NCI-H1092 (cell line): ENCODE measurements around the gene RGS6.

Source experiments
- DNase-seq: peaks from one replicate; lab custom pipeline; 2025; lab: John Stamatoyannopoulos, UW

Gene RGS6

DNA sequence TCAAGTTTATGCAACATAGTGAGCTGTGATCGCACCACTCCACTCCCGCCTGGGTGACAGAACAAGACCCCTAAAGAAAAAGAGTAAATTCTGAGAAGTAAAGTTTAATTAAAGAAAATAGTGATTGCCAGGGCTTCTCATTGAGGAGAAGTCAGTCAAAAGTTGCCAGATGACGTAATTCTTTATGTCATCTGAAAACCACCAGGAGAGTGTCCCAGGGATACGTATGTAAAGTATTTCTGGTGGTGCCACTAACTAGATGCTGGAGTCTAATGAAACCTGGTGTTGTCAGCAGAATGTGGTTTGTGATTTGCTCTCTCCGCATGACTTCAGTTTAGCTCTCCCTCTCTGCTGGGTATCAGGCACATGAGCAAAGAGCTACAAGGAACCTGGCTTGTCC lies 569.2 kb downstream of the RGS6 start:
- no peak for DNase-seq

DNA sequence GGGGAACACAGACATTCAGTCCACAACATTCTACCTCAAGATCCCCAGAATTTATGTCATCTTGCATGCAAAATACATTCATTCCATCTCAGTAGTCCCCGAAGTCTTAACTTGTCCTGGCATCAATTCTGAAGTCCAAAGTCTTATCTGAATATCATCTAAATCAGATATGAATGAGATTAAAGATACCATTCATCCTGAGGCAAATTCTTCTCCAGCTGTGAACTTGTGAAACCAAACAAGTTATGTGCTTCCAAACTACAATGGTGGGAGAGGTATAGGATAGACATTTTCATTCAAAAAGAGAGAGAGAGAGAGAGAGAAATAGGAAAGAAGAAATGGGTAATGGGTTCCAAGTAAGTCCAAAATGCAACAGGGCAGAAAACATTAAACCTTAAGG lies 571.0 kb downstream of the RGS6 start:
- no peak for DNase-seq

- DNase-seq, result no peak
Observed at GRCh38 chr14:72503696-72504368, 571.6 kb downstream of the RGS6 start.

DNA sequence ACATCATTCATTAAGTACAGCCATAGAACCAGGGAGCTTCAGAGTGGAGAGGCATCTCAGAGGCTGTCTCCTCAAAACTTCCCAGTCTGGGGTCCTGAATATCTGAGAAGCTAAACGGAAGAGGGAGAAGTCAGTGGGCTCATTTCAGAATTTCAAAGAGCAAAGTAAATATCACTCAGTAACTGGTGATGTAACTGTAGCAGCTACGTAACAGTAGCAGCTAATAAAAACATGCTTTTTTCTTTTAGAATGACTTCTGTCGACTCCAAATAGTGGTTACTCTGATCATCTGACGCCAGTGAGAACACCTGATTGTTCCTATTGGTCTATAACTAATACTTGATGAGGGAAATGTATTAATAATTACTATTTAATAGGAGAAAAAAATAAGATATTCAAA lies 578.3 kb downstream of the RGS6 start:
- no peak for DNase-seq

GRCh38 chr14:72512281-72512680 lies 580.1 kb downstream of the RGS6 start:
- DNase-seq, result no peak

DNA sequence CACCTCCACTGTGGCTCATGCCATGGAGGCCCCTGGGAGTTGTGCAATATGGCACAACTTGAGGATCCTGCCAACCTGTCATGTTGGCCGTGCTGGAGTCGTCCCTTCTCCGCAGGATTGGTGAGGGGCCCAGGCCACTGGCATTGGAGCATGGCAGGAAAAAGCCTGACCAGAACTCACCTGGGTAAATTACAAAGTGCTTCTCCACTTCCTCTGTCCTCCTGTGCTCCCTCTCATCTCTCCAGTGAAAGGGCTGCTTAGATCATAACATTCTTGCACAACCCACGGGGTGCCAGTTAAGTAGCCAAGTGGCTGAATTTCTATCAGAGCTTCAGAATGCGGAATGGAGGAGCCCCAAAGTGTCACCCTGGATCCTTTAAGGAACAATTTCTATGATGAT lies 580.7 kb downstream of the RGS6 start:
- no peak for DNase-seq

DNA sequence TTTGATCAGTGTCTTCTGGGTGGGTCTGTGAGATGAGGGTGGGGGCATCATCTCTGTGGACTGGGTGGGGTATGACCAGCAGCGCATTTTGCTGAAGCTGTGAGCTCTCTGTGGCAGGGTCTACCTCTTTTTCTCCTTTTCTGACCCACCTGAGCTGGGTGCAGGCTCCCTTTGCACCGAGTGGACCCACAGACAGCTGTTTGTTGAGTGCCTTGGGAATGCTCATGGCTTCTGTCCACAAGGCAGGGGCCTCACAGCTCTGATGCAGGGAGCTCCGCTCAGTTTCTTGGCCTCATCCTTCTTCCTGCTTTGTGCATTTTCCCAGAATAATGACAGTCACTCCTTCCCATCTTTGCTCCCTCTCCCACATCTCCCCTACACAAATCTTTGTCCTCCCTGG lies 581.1 kb downstream of the RGS6 start:
- no peak for DNase-seq

DNA sequence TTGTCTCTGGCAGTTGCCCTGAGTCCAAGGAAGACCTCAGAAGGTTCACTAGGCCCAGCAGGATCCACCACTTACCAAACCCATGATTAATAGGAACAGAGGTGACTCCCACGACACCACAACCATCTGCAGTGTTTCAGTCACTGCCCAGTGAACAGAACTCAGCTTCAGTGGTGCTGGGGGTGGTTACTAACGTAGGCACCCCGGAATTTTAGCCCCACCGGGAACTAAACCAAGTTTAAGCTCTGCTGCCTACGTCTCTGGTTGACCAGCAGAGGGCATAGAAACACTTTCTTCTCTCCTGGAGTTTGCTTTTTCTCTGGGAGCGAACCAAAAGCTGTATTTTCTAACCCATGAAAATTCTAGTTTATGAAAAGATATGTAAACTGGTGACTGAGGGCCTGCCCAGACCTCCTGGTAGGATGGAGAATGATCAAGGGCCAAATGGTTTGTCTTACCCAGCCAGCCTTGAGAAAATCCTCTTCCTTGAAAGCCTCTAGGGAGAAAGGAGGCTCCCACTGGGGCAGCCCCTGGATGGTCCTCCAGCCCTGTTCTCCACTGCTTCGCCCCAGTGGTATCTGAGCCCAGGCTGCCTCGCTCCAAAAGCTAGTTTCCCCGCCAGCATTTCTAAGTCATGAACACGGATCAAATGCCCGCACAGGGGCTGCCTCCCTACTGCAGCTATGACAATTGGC lies 581.9 kb downstream of the RGS6 start:
- DNase-seq, result no peak

GRCh38 chr14:72514660-72515025 lies 582.4 kb downstream of the RGS6 start:
- no peak for DNase-seq

GRCh38 chr14:72515779-72516770 lies 583.8 kb downstream of the RGS6 start:
- DNase-seq, result no peak

DNA sequence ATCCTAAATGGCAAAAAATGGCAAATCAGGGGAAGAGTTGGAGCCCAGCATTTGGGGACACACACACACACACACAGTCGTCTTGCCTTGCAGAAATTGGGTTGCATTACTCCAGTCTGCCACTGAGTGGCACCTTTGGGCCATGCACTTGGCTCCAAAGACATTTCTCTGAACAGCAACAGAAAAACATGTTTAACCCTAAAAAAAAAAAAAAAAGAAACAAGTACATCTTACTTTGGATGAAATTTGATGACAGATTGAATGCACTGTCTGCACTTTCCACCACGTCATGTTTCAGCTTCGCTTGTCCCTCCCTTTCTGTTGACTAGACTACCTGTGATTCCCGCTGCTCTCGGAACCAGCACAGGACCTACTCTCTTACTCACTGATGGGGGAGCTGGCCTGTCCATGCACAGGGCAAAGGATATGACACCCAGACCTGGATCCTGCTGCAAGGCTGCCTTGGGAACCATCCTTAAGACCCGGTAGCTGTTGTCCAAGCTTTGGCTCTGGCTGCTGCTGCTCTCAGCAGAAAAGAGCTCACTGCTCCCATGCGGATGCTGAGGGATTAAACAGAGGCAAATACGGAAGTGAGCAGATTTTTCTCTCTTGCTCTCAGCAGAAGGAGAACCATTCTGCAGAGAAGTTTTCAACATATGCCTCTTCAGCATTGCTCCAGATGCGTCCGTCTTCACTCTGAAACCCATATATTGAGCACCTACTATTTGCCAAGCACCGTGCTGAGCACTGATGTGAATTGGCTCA lies 584.9 kb downstream of the RGS6 start:
- peak; percentile 56 for DNase-seq

DNA sequence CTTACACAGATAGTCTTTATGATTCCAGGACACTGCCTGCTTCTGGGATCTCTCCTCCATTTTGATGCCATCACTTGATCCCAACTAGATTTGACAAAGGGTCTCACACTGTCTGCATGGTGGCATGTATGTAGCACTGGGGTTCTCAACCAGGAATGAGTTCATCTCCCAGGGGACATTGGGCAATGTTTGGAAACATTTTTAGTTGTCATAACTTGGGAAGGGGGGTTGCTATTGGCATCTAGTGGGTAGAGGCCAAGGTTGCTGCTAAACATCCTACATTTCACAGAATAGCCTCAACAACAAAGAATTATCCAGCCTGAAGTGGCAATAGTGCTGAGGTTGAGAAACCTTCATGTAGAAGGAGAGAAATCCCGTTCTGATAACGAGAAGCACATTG lies 585.5 kb downstream of the RGS6 start:
- DNase-seq, result no peak

GRCh38 chr14:72518809-72519377 lies 586.7 kb downstream of the RGS6 start:
- no peak for DNase-seq

DNA sequence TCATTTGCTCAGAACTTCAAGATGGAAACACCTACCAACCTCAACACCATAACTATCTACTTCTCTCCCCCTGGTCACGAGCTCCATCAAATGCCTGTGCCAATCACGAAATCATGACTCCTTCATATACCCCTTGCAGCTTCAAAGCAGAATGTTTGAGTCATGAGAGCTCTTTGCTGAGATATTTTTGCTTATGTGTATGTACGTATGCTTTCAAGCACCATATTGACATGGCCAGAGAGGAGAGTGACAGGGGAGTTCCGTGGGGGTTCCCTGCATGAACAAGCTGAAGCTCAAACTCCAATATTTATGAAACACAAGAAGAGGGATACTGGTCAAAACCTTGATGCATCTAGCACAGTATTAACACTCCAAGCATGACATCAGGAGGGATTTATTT lies 587.3 kb downstream of the RGS6 start:
- no peak for DNase-seq

GRCh38 chr14:72521045-72521444 lies 588.8 kb downstream of the RGS6 start:
- DNase-seq, result no peak

DNA sequence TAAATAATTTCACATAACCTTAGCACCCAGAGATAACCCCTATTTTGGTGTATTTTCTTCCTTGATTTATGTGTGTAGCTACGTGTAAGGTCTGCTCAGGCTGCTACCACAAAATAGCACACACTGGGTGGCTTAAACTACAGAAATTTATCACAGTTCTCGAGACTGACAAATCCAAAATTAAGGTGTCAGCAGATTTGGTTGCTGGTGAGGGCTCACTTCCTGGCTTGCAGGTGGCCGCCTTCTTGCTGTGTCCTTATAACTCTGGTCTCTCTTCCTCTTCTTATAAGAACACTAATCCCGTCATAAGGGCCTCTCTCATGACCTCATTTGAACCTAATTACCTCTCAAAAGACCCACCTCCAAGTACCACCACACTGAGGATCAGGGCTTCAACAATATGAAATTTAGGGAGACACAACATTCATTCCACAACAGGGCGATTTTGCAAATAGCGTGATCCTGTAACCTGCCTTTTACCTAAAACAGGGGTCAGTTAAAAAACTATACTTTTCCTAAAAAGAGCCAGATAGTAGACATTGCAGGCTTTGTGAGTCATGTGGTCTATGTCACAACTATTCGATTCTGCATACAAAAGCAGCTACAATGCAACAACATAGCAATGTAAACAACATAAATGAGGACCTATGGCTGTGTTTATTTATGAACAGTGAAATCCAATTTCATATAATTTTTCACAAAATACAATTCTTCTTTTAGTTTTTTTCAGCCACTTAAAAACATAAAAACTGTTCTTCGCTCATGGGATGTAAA lies 589.9 kb downstream of the RGS6 start:
- DNase-seq, result no peak

DNA sequence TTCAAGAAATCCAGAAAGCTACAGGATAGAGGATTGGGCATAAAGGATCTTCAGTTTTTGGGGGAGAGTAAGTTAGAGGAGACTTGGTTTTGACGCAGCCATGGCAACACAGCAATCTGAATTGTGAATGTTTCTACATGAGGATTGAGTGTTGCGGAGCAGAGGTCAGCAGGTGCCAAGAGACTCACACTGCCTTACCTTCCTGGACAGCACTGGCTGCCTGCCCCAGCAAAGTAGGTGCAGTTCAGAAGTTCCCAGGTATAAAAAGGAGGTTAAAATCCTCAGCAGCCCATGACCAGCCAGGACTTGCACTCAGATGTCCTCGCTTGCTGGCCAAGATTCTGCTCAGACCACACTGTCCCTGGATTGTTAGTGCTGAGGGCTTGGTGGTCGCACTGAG lies 590.6 kb downstream of the RGS6 start:
- no peak for DNase-seq

DNA sequence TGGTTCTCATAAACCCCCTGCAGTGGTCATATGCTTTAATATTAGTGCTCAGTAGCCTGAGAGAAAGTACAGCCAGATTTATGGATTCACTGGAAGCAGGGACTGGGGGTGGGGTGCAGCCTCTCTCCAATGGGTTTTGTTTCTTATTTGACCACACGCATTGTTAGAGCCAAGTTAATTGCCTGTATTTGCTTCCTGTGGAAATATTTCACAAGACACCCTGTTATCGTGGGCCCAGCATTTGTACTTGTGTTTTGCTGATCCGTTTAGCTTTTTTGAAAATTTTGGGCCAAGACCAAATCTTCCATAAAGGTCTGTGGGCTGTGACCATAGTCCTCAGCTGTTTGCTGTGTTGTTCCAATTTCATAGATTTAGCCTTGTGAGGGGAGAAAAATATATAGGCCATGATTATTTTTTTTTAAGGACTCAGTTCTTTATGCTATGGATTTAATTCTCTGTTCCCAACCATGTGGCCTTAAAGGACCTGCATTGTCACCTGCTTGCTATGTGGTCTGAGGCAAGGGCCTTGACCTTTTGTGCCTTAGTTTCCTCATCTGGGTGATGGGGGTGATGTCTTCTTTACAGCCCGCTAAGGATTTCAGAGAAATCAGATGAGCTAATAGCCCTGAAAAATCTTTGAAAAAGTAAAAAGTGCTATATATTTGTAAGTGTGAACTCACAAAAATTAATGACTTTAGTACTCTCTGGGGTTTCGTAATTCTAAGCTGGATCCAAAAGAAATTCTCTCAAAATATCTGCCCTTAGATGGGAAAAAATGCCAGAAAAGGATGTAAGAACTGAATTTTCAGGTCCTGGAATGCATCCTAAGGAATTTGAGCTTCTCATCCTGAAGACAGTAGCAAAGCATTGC lies 591.4 kb downstream of the RGS6 start:
- no peak for DNase-seq

DNA sequence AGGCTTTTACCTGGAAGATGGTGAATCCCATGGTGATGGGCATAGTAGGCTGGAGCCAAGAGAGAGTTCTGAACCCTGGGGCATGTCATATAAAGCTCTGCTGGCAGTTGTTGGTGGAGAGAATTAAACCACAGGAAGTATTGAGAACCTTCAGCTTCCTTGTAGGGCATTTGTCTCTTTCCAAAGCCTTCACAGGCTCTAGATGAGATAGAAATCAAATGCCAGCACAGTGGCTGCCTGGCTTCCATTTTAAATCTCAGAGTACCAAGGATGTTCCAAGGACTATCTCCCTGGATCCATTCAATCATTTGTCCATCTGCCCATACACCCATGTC lies 592.0 kb downstream of the RGS6 start:
- DNase-seq, result no peak
